Measurements from ENCODE around the gene HNRNPA3.
A peak's percentile ranks its signal among the peaks of the same experiment; 100 is the strongest.
"Not testable (repeated sequence)": the region's sequence is repeated elsewhere in the genome, so short reads cannot be mapped to it uniquely, and the experiment has no call there.

HNRNPA3 gene

GRCh38 chr2:177256026-177256425 is 43.4 kb downstream of the HNRNPA3 start:
- no peak for DNase-seq (ENCODE audit: low spot score)

GRCh38 chr2:177256695-177257094 is 44.1 kb downstream of the HNRNPA3 start:
- DNase-seq (ENCODE audit: low spot score) = no peak

GRCh38 chr2:177257471-177257870 is 44.9 kb downstream of the HNRNPA3 start:
- DNase-seq (ENCODE audit: low spot score) = no peak

DNA sequence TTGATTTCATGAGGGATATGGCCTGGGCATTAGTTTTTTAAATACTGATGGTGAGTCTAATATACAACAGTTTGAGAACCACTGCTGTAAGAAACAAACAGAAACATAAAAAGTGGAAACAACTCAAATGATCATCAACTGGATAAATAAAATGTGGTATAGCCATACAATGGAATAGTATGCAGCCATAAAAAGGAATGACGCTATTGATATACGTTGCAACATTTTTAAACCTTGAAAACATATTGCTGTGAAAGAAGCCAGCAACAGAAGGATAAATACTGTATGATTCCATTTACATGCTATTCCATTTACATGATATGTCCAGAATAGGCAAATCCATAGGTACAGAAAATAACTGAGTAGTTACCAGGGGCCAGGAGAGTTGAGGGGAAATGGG is 45.5 kb downstream of the HNRNPA3 start:
- DNase-seq (ENCODE audit: low spot score) = no peak

- DNase-seq (ENCODE audit: low spot score) = no peak
Measured at GRCh38 chr2:177260379-177260778, 47.8 kb downstream of the HNRNPA3 start.

- DNase-seq (ENCODE audit: low spot score) = no peak
Measured at GRCh38 chr2:177261116-177262060, 48.8 kb downstream of the HNRNPA3 start.

GRCh38 chr2:177262092-177262491 is 49.5 kb downstream of the HNRNPA3 start:
- no peak for DNase-seq (ENCODE audit: low spot score)

DNA sequence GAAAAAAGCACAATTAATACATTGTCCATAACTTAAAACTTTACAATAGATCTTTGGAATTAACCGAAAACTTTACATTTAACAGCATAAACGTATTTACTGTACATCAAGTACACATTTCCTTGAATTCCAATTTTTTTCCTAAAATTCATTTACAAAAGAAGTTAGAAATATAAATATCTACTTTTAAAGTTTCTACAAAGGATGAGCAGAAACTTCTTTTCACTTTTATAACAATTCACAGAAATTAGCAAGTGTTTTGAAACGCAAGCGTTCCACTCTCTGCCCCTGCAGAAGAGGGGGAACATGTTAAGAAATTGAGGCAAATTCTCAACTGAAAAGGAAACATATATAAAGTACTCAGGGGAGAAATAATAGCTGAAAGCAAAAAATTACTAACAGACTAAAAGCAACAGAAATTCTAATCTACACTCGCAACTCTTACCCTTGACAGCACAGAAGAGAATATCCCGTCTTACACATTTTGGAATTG is 50.4 kb downstream of the HNRNPA3 start:
- no peak for DNase-seq (ENCODE audit: low spot score)

- peak; percentile 86 for DNase-seq (ENCODE audit: low spot score)
Measured at GRCh38 chr2:177263451-177264208, 51.0 kb downstream of the HNRNPA3 start.

DNA sequence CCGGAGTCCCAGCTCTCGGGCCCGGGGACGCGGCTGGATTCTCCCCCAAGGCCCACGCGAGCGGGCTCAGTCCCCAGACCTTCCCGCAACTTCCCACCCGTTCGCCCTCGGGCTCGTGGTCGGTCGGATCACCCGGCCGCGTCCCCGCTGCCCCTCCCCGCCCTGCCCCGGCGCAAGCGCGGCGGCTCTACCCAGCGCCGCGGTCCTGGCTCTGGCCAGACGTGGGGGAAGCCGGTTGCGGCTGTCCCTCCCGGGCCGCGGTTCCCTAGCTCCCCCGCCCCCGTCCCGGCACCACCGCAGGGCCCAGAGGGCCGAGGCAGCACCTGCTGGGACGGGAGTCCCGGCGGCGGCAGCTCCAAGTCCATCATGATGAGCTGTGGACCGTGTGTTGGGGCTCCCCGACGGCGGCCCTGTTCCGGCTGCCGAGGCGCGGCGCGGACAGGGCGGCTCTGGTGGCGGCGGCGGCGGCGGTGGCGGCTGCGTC is 51.7 kb downstream of the HNRNPA3 start:
- peak; percentile 28 for DNase-seq (ENCODE audit: low spot score)

DNA sequence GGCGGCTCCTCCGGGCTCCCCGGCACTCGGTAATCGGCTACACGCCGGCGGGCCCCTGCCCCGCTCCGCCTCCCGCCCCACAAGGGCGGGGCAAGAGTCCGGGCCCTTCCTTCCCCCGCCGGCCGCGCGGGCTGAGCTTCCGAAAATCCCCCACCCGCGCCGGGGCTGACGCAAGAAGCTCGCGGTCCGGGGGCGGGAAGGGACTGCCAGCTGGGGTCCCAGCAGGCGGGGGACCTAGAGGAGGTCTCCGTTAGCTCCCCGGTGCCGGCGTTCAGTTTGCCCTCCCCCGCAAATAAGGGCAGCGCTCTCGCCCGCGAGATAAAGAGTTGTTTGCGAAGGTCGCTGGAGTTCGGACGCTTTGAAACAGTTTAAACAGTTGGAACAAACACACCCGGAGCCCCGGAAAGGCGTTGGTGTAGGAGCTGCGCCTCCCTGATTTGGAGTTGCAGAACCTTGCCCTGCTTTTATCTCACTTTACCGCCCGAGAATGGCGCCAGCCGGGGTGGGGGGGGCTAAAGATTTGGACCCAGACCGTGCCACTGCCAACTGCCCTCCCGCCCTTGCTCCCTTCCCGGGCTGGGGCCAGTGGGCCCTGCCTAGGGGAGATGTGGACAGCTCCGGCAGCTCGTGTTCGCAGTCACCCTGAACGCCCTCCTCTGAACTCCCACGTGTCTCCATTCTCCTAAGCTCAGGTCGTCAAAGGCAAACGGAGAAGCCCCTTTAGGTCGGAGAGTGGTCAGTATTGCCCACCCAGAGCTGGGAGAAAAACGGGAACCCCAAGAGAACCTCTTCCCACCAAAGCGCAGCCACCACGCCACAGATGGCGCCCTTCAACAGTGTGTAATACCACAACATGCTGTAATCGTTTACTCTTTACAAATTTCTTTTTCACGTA is 52.3 kb downstream of the HNRNPA3 start, which contains the start of gene NFE2L2:
Gene NFE2L2 (minus strand): TSS at position 35 of the 895 bp plus-strand sequence. CDS start 151 bp downstream, outside the sequence.
- peak; percentile 94 for DNase-seq (ENCODE audit: low spot score)

- no peak for DNase-seq (ENCODE audit: low spot score)
Measured at GRCh38 chr2:177265824-177266817, 53.5 kb downstream of the HNRNPA3 start.

- DNase-seq (ENCODE audit: low spot score) = not testable (repeated sequence)
Measured at GRCh38 chr2:177266955-177267354, 54.4 kb downstream of the HNRNPA3 start.

- no peak for DNase-seq (ENCODE audit: low spot score)
Measured at GRCh38 chr2:177268187-177268871, 55.7 kb downstream of the HNRNPA3 start.

- DNase-seq (ENCODE audit: low spot score) = no peak
Measured at GRCh38 chr2:177268901-177269300, 56.3 kb downstream of the HNRNPA3 start.

DNA sequence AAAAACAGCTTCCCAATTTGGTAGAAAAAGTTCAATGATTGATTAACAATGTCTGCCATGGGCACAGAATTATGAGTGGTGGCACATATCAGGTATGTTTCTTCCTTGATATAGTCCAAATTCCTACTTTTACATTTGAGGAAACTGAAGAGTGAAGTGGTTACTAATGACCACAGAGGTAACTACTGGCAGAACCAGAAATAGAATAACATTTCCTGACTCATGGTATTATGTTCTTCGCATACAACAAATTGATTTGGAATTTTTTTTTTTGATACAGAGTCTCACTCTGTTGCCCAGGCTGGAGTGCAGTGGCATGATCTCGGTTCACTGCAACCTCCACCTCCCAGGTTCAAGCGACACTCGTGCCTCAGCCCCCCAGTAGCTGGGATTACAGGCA is 57.9 kb downstream of the HNRNPA3 start:
- no peak for DNase-seq (ENCODE audit: low spot score)

- DNase-seq (ENCODE audit: low spot score) = no peak
Measured at GRCh38 chr2:177271981-177272666, 59.5 kb downstream of the HNRNPA3 start.

DNA sequence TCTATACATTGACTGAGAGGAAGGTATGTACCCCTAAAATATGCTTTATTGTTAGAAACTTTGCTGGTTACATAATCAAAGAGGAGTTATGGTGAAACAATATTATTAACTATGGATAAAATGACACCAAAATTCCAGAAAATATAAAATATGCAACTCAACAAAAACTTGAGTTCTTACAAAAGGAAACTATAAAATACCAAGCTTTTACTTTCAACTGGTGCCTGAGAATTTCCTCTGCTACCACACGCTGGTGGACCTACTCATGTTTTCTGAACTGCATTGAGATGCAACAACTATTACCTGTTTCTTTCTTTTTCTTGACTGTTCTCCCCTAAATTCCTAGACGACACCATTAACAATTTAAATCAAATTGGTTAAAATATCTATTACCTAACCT is 60.2 kb downstream of the HNRNPA3 start:
- DNase-seq (ENCODE audit: low spot score) = no peak

DNA sequence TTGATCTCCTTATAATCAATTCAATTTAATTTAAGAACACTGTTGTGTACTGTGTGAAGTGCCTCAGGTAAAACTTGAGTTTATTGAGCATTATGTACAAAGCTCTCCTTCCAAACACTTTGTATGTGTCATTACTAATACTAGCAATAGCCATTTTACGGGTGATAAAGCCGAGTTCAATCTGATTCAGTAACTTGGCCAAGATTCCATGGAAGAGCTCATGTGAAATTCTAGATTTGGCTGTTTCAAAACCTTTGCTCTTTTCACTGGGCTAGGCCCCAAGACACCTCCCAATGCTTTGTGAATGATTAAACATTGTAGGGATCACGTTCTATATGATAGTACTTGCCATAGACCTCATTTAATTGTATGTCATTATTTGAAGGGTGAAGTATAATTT is 60.8 kb downstream of the HNRNPA3 start:
- DNase-seq (ENCODE audit: low spot score) = no peak

Data from AG08395 (cell line).